Subcutaneous abdominal adipose tissue (tissue), 5 donors: ENCODE measurements around the gene TPM4.

Source experiments
- H3K27ac ChIP-seq: one replicate; pipeline ENCODE4 v1.7.0; 2013; ENCODE audit warnings: low read depth, mild to moderate bottlenecking, inconsistent platforms, low read length, moderate library complexity
- H3K27me3 ChIP-seq, 5 donors: one replicate each; pipeline ENCODE4 v1.7.0; 2013; ENCODE audit warnings: low read length in 5 of 5, inconsistent platforms in 1 of 5; ENCODE audit not compliant: control insufficient read depth in 5 of 5, insufficient read depth in 4 of 5
- H3K36me3 ChIP-seq, 5 donors: one replicate each; pipeline ENCODE4 v1.7.0; 2013; ENCODE audit warnings: low read length in 5 of 5; ENCODE audit not compliant: control insufficient read depth in 5 of 5, insufficient read depth in 5 of 5
- H3K4me1 ChIP-seq, 5 donors: one replicate each; pipeline ENCODE4 v1.7.0; 2013; ENCODE audit warnings: low read length in 5 of 5, mild to moderate bottlenecking in 3 of 5, moderate library complexity in 1 of 5; ENCODE audit not compliant: control insufficient read depth in 5 of 5, insufficient read depth in 5 of 5
- H3K4me3 ChIP-seq, 5 donors: one replicate each; pipeline ENCODE4 v1.7.0; 2013; ENCODE audit warnings: low read length in 5 of 5, low read depth in 1 of 5
- H3K9ac ChIP-seq, 5 donors: one replicate each; pipeline ENCODE4 v1.7.0; 2013; ENCODE audit warnings: low read length in 5 of 5, mild to moderate bottlenecking in 4 of 5, moderate library complexity in 3 of 5
- H3K9me3 ChIP-seq, 5 donors: one replicate each; pipeline ENCODE4 v1.7.0; 2013; ENCODE audit warnings: low read length in 5 of 5; ENCODE audit not compliant: control insufficient read depth in 5 of 5
- donor health status: healthy.
- donor health status: healthy.
- donor health status: healthy.
- donor health status: healthy.
- donor health status: healthy.

The TPM4 gene

DNA sequence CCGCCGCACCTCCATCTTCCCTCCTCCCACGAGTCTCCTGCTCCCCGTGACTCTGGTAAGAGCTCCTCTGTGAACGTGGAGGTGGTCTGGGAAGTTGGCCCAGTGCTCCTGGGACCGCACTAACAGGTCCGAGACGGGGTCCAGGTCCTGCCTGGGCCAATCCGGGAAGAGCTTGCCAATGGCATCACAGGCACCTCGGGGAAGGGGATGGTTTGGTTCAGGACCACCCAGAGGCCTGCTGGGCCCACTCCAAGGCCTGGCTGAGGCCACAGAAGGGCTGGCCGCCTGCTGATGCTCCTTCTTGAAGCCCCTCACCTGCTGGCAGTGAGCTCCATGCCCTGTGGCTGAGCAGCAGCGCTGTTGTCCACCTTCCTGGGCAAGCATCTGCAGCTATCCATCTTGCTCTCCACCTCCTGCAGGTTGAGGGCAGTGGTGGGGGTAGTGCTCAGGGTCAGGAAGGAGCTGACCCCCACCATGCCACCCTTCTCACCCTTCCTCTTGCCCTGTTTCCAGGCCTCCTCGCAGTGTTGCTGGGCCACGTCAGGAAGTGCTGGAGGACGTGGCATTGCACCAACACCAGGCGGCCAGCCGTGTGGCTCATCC, 41.2 kb upstream of the TPM4 start:
- H3K27ac ChIP-seq = no peak overlapping the region
- H3K36me3 ChIP-seq = no peaks in the 10 kb centered on the region
- no peaks in the 10 kb centered on the region for H3K9me3 ChIP-seq
- H3K4me3 ChIP-seq = no peak overlapping the region
- H3K27me3 ChIP-seq = no peaks in the 10 kb centered on the region
- no peak overlapping the region for H3K9ac ChIP-seq
- H3K4me1 ChIP-seq = peaks cover 0 to under 1% (median 0%) of the 10 kb centered on the region in 5 donors

DNA sequence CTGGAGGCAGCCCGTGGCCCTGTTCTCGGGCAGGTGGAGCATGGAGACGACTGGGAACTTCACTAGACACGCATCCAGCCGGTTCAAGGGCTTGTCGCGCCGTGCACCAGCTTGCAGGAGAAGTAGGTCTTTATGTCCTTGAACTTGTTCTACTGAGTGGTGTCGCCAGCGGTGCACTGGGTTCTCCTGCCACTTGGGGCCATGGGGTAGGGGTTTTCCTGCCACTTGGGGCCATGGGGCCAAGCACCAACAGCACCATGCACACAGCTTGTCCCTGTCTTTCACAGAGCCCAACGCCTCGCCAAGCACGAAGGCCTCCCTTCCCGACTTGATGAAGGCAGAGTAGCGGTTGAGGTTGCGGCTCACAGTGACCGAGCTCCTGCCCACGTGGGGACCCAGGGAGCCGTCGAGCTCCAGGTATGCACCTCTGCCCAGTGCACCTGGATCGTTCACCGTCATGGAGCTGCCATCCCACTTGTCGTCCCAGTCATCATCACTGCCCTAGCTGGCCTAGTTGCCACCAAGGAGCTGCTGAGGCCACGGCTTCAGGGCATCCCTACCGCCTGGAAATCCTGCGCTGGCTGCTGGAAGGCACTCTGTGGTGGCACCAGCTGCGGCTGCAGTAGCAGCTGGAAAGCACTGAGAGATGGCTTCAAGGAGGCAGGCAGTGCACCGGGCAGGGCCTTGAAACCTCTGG, 40.5 kb upstream of the TPM4 start:
- no peak overlapping the region for H3K27ac ChIP-seq
- H3K4me3 ChIP-seq = no peak overlapping the region
- H3K27me3 ChIP-seq = no peaks in the 10 kb centered on the region
- no peaks in the 10 kb centered on the region for H3K36me3 ChIP-seq
- H3K9ac ChIP-seq = no peak overlapping the region
- H3K9me3 ChIP-seq = no peaks in the 10 kb centered on the region
- H3K4me1 ChIP-seq = peaks cover 0 to 7% (median 6%) of the 10 kb centered on the region in 5 donors

DNA sequence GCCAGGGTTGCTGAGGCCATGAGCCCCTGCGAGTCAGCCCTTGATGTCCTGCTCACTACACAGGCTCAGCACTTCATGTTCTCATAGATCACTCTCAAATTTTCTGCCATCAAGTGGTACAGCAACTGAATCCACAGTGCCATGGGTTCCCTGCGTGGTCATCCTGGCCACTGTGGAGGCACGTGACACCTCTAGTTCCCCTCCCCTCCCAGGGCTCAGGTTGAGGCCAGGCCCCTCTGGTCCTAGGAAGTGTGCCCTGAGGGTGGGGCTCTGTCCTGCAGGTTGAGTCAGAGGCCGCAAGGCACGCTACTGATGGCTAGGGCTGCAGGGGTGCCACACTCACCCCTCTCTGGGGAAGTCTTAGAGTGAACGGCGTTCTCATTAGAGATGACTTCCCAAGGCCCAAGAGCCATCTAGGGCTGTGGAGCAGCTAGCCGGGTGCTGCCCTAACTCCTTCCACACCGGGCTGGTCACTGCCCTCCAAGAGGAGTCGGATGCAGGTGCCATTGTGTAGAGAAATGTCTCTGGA, 39.8 kb upstream of the TPM4 start:
- no peak overlapping the region for H3K9ac ChIP-seq
- H3K4me3 ChIP-seq = no peak overlapping the region
- no peak overlapping the region for H3K27ac ChIP-seq
- H3K9me3 ChIP-seq = no peaks in the 10 kb centered on the region
- H3K27me3 ChIP-seq = no peaks in the 10 kb centered on the region
- H3K36me3 ChIP-seq = no peaks in the 10 kb centered on the region
- H3K4me1 ChIP-seq = peaks cover 0 to 14% (median 12%) of the 10 kb centered on the region in 5 donors

DNA sequence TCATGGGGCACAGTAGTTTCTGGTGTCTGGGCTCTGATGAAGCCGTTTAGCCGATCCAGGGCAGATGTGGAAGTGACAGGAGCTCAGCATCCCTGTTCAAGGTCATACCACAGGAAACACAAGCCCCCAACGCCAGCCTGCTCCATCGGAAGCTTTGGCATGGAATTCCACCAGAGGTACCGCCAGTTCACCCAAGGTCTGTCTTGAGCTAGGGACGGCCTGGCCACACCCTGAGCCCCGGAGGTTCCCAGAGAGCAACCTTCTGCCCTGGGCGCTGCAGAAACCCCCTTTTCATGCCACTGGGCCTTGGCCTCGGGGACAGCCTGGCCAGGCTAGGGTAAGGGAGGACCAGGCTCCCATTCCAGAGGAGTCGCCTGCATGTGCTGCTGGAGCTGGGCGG, 39.4 kb upstream of the TPM4 start:
- Histone ChIP-seq H3K27ac (no peak overlapping the region), H3K27me3 (no peaks in the 10 kb centered on the region), H3K9ac (no peak overlapping the region), H3K4me1 (peaks cover 0 to 18% (median 13%) of the 10 kb centered on the region in 5 donors), H3K4me3 (no peak overlapping the region), H3K36me3 (no peaks in the 10 kb centered on the region), H3K9me3 (no peaks in the 10 kb centered on the region)

DNA sequence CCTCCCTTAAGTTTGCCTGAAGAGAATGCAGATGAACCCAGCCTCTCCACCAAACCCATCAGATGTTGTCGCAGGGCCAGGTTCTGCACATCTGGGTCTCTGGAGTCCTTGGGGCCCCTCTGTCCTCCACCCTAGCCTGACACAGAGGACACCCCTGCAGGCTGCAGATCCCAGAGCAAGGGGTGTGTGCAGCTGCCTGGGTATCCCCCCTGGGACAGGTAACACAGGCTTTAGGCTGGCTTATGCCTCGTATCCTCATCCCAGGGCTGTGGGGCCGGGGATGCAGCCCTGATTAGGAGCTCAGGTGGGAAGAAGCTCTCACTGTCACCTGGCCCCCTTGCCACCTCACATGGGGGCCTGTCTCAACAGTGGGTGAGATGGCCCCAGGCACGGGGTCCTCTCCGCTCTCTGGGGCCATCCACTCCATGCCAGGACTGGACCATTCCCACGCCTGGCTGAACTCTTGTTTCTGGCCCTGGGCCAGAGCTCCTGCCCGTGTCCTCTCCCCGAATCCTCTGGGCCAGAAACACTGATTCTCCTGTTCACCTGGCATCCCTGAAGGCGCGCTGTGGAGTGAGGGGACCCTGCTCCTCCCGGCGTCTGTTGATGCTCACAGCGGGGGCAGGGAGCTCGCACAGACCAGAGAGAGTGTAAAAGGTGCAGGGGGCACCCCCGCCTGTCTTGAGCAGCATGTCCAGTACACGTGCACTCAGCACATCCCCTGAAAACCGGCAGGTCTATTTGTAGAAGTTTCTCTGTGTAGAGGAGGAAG, 38.7 kb upstream of the TPM4 start:
- no peaks in the 10 kb centered on the region for H3K9me3 ChIP-seq
- peaks cover 0 to 18% (median 13%) of the 10 kb centered on the region in 5 donors for H3K4me1 ChIP-seq
- H3K4me3 ChIP-seq = no peak overlapping the region
- H3K27ac ChIP-seq = no peak overlapping the region
- no peaks in the 10 kb centered on the region for H3K27me3 ChIP-seq
- H3K9ac ChIP-seq = no peak overlapping the region
- no peaks in the 10 kb centered on the region for H3K36me3 ChIP-seq

DNA sequence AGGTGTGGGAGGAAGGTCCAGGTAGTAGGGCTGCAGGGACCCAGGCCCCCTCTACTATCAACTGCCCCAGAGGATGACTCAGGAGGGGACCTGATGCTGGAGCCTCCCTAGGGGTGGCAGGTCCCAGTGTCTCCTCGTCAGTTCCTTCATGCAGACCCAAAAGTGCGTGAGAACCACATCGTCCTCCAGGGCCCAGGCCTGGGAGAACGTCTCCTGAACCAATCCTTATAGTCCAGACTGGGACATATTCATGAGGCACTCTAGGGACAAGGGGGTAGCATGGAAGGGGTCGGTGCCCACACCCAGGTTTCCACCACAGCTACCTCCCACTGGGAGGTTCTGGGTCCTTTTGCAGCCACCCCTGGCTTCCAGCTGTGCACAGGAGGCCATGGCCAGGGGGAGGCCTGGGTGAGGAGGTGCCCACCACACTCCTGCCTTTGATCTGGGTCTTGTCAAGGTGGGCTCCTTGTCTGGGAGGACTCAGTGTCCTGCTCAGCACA, 38.0 kb upstream of the TPM4 start:
- no peaks in the 10 kb centered on the region for H3K9me3 ChIP-seq
- no peak overlapping the region for H3K9ac ChIP-seq
- H3K27ac ChIP-seq = no peak overlapping the region
- no peak overlapping the region for H3K4me3 ChIP-seq
- no peaks in the 10 kb centered on the region for H3K27me3 ChIP-seq
- H3K36me3 ChIP-seq = no peaks in the 10 kb centered on the region
- peaks cover 0 to 18% (median 13%) of the 10 kb centered on the region in 5 donors for H3K4me1 ChIP-seq

DNA sequence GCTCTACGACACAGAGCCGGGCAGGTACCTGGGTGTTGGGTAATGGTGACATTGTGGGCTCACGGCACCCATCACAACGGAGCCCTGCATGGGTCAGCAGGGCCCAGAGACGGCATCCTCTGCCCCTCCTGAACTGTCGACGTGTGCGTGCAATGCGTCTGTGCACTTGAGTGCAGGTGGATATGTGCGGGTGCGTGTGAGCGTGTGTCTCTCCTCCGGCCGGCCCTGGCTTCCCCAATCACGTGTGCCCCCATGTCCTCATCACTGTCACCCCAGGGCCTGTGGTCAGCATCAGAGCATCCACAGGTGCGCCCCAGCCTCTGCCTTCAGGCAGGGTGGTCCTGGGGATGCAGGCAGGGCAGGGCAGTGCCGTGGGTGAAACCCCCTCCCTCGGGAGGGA, 37.2 kb upstream of the TPM4 start:
- Histone ChIP-seq H3K27ac (no peak overlapping the region), H3K27me3 (no peaks in the 10 kb centered on the region), H3K9me3 (no peaks in the 10 kb centered on the region), H3K9ac (no peak overlapping the region), H3K36me3 (no peaks in the 10 kb centered on the region), H3K4me1 (peaks cover 0 to 18% (median 13%) of the 10 kb centered on the region in 5 donors), H3K4me3 (no peak overlapping the region)

DNA sequence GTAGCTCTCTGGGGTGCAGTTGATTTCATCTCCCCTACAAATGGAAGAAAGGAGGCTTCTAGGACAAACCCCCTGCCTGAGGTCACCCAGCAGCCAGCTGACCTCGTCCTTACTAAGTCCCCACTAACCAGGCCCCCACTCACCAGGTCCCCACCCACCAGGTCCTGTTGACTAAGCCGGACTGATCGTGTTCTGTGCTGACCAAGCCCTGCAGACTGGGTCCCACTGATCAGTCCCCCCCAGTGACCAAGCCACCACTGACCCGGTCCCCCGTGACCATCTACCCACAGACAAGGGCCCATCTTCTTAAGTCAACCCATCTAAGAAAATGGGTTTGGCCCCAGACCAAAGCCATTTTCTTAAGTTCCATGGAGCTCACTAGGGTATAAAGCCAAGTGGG, 36.8 kb upstream of the TPM4 start:
- H3K4me1 ChIP-seq = peaks cover 0 to 18% (median 13%) of the 10 kb centered on the region in 5 donors
- H3K27ac ChIP-seq = no peak overlapping the region
- H3K27me3 ChIP-seq = no peaks in the 10 kb centered on the region
- H3K9ac ChIP-seq = no peak overlapping the region
- no peaks in the 10 kb centered on the region for H3K9me3 ChIP-seq
- no peaks in the 10 kb centered on the region for H3K36me3 ChIP-seq
- no peak overlapping the region for H3K4me3 ChIP-seq

DNA sequence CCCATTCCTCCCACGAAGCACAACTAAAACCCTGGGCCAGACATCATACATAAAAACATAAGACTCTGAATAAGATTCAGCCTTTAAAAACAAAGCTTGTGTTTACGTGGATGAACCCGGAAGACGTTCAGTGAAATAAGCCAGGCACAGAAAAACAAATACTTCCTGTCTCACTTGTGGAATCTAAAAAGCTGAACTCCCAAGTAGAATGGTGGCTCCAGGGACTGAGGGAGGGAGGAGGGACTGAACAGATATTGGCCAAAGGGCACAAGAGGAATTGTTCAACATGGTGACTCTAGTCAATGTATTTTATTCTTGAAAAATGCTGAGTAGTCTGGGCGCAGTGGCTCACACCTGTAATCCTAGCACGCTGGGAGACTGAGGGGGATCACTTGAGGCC, 35.7 kb upstream of the TPM4 start:
- Histone ChIP-seq H3K36me3 (no peaks in the 10 kb centered on the region), H3K4me1 (peaks cover 0 to 18% (median 13%) of the 10 kb centered on the region in 5 donors), H3K9ac (no peak overlapping the region), H3K4me3 (peak overlapping the region in 1 of 5 donors; percentile 22), H3K27ac (no peak overlapping the region), H3K9me3 (no peaks in the 10 kb centered on the region), H3K27me3 (no peaks in the 10 kb centered on the region)
